Immature natural killer cell (primary cell): ENCODE data around the gene HMGN4. TPM values are rescaled to one million over a fixed set of nuclear protein-coding genes. Genes with fewer than 3 reads are reported as not detected.
"Not testable (repeated sequence)": the region's sequence is repeated elsewhere in the genome, so short reads cannot be mapped to it uniquely, and the experiment has no call there.

Experiments
- DNase-seq, 3 donors: peaks; one replicate each; pipeline ENCODE4 v3.0.0; 2022; ENCODE audit warnings: mixed read lengths in 1 of 3
- H3K27ac Mint-ChIP-seq, 6 donors: one replicate each; pipeline ENCODE4 v1.8.0; 2020; ENCODE audit warnings: mixed read lengths in 6 of 6, mild to moderate bottlenecking in 5 of 6, inconsistent platforms in 4 of 6, moderate library complexity in 3 of 6
- H3K27me3 Mint-ChIP-seq, 3 donors: one replicate each; pipeline ENCODE4 v1.8.0; 2020 to 2021; ENCODE audit warnings: low read depth in 3 of 3, mild to moderate bottlenecking in 3 of 3, mixed read lengths in 3 of 3, moderate library complexity in 3 of 3, inconsistent platforms in 1 of 3
- H3K36me3 Mint-ChIP-seq, 3 donors: one replicate each; pipeline ENCODE4 v1.8.0; 2020; ENCODE audit warnings: mixed read lengths in 3 of 3, inconsistent platforms in 2 of 3, mild to moderate bottlenecking in 2 of 3
- H3K4me1 Mint-ChIP-seq, 2 donors: one replicate each; pipeline ENCODE4 v1.8.0; 2020; ENCODE audit warnings: inconsistent platforms in 2 of 2, mild to moderate bottlenecking in 2 of 2, mixed read lengths in 2 of 2, moderate library complexity in 1 of 2
- H3K4me3 Mint-ChIP-seq, 5 donors: one replicate each; pipeline ENCODE4 v1.8.0; 2020; ENCODE audit warnings: mild to moderate bottlenecking in 5 of 5, mixed read lengths in 5 of 5, inconsistent platforms in 3 of 5, moderate library complexity in 3 of 5
- H3K9me3 Mint-ChIP-seq, 6 donors: one replicate each; pipeline ENCODE4 v1.8.0; 2020; ENCODE audit warnings: mild to moderate bottlenecking in 6 of 6, mixed read lengths in 6 of 6, inconsistent platforms in 4 of 6, moderate library complexity in 3 of 6
- polyA plus RNA-seq, 3 donors: library from polyadenylated mRNA; unstranded; fragments of 300-500 nt; fragmentation: Illumina TruSeq; gene quantifications; one replicate each; pipeline ENCODE4 v1.2.3, GENCODE V29; 2021

HMGN4 gene
- polyA plus RNA-seq, 3 donors from 2014 or later: 140 to 232 (median 209) TPM

GRCh38 chr6:26514984-26515383 lies 23.2 kb upstream of the HMGN4 start:
- Mint-ChIP-seq H3K9me3 (no peaks in the 10 kb centered on the region), H3K27ac (no peak overlapping the region), H3K36me3 (peaks cover 0 to 3% (median 0%) of the 10 kb centered on the region in 3 donors), H3K4me1 (peaks cover under 1 to 2% of the 10 kb centered on the region in 2 donors), H3K4me3 (no peak overlapping the region), H3K27me3 (peaks cover 1 to 3% (median 3%) of the 10 kb centered on the region in 3 donors)
- DNase-seq: no peak

- no peak overlapping the region for H3K4me3 Mint-ChIP-seq
- DNase-seq: no peak
- H3K27ac Mint-ChIP-seq: no peak overlapping the region
- H3K9me3 Mint-ChIP-seq: peaks cover 0 to 4% (median 0%) of the 10 kb centered on the region in 6 donors
- peaks cover 13 to 16% of the 10 kb centered on the region in 2 donors for H3K4me1 Mint-ChIP-seq
- peaks cover 10 to 16% (median 15%) of the 10 kb centered on the region in 3 donors for H3K27me3 Mint-ChIP-seq
- H3K36me3 Mint-ChIP-seq: peaks cover 0 to 3% (median 0%) of the 10 kb centered on the region in 3 donors
These were observed 21.4 kb upstream of the HMGN4 start for GRCh38 chr6:26516481-26517427.

GRCh38 chr6:26519359-26519758 lies 18.8 kb upstream of the HMGN4 start:
- no peak overlapping the region for H3K27ac Mint-ChIP-seq
- H3K4me3 Mint-ChIP-seq: no peak overlapping the region
- H3K9me3 Mint-ChIP-seq: peaks cover 0 to 4% (median 0%) of the 10 kb centered on the region in 6 donors
- H3K4me1 Mint-ChIP-seq: peaks cover 24 to 40% of the 10 kb centered on the region in 2 donors
- no peak for DNase-seq
- peaks cover 0 to 3% (median 0%) of the 10 kb centered on the region in 3 donors for H3K36me3 Mint-ChIP-seq
- peaks cover 10 to 21% (median 17%) of the 10 kb centered on the region in 3 donors for H3K27me3 Mint-ChIP-seq

- Mint-ChIP-seq H3K27ac (peak overlapping the region; percentile 95 to 98 (median 96)), H3K4me1 (peaks cover 24 to 45% of the 10 kb centered on the region in 2 donors), H3K27me3 (peaks cover 10 to 21% (median 17%) of the 10 kb centered on the region in 3 donors), H3K9me3 (peaks cover 0 to 4% (median 0%) of the 10 kb centered on the region in 6 donors), H3K4me3 (peak overlapping the region; percentile 82 to 90 (median 85)), H3K36me3 (peaks cover 0 to 3% (median 0%) of the 10 kb centered on the region in 3 donors)
- no peak for DNase-seq
These were observed 17.8 kb upstream of the HMGN4 start for GRCh38 chr6:26520237-26520849.

- H3K9me3 Mint-ChIP-seq: peaks cover 0 to 4% (median 0%) of the 10 kb centered on the region in 6 donors
- H3K4me1 Mint-ChIP-seq: peaks cover 24 to 45% of the 10 kb centered on the region in 2 donors
- H3K36me3 Mint-ChIP-seq: peaks cover 0 to 3% (median 0%) of the 10 kb centered on the region in 3 donors
- H3K27me3 Mint-ChIP-seq: peaks cover 9 to 21% (median 17%) of the 10 kb centered on the region in 3 donors
- peak overlapping the region; percentile 88 to 97 (median 90) for H3K4me3 Mint-ChIP-seq
- peak overlapping the region; percentile 92 to 98 (median 93) for H3K27ac Mint-ChIP-seq
- DNase-seq: peak; percentile 87 to 91 (median 91)
These were observed 17.1 kb upstream of the HMGN4 start for GRCh38 chr6:26520850-26521599.

- peaks cover 9 to 17% (median 14%) of the 10 kb centered on the region in 3 donors for H3K27me3 Mint-ChIP-seq
- H3K4me1 Mint-ChIP-seq: peaks cover 24 to 45% of the 10 kb centered on the region in 2 donors
- peak; percentile 82 to 84 (median 83) for DNase-seq
- peaks cover 0 to 3% (median 0%) of the 10 kb centered on the region in 3 donors for H3K36me3 Mint-ChIP-seq
- H3K9me3 Mint-ChIP-seq: peaks cover 0 to 4% (median 0%) of the 10 kb centered on the region in 6 donors
- peak overlapping the region; percentile 88 to 97 (median 90) for H3K4me3 Mint-ChIP-seq
- peak overlapping the region; percentile 92 to 98 (median 94) for H3K27ac Mint-ChIP-seq
These were observed 16.4 kb upstream of the HMGN4 start for GRCh38 chr6:26521600-26522391.

GRCh38 chr6:26522486-26523228 lies 15.5 kb upstream of the HMGN4 start:
- Mint-ChIP-seq H3K4me3 (peak overlapping the region; percentile 88 to 97 (median 90)), H3K27ac (peak overlapping the region; percentile 67 to 98 (median 92)), H3K27me3 (peaks cover 9 to 17% (median 14%) of the 10 kb centered on the region in 3 donors), H3K4me1 (peaks cover 24 to 45% of the 10 kb centered on the region in 2 donors)
- not testable (repeated sequence) for H3K36me3 Mint-ChIP-seq, DNase-seq, H3K9me3 Mint-ChIP-seq

GRCh38 chr6:26524314-26524713 lies 13.9 kb upstream of the HMGN4 start:
- DNase-seq, H3K9me3 Mint-ChIP-seq, H3K36me3 Mint-ChIP-seq, H3K27ac Mint-ChIP-seq, H3K4me3 Mint-ChIP-seq: not testable (repeated sequence)
- Mint-ChIP-seq H3K27me3 (peaks cover 9 to 17% (median 15%) of the 10 kb centered on the region in 3 donors), H3K4me1 (peaks cover 24 to 45% of the 10 kb centered on the region in 2 donors)

GRCh38 chr6:26524722-26525370 lies 13.3 kb upstream of the HMGN4 start:
- peaks cover 24 to 44% of the 10 kb centered on the region in 2 donors for H3K4me1 Mint-ChIP-seq
- no peak overlapping the region for H3K27ac Mint-ChIP-seq
- no peak for DNase-seq
- no peak overlapping the region for H3K4me3 Mint-ChIP-seq
- peaks cover 9 to 17% (median 15%) of the 10 kb centered on the region in 3 donors for H3K27me3 Mint-ChIP-seq
- H3K36me3 Mint-ChIP-seq: peaks cover 0 to 3% (median 0%) of the 10 kb centered on the region in 3 donors
- H3K9me3 Mint-ChIP-seq: peaks cover 0 to 4% (median 0%) of the 10 kb centered on the region in 6 donors

GRCh38 chr6:26525838-26526237 lies 12.3 kb upstream of the HMGN4 start:
- H3K9me3 Mint-ChIP-seq: peaks cover 0 to 4% (median 0%) of the 10 kb centered on the region in 6 donors
- no peak for DNase-seq
- H3K27ac Mint-ChIP-seq: no peak overlapping the region
- H3K4me1 Mint-ChIP-seq: peaks cover 17 to 39% of the 10 kb centered on the region in 2 donors
- peaks cover 0 to 3% (median 0%) of the 10 kb centered on the region in 3 donors for H3K36me3 Mint-ChIP-seq
- peaks cover 8 to 13% (median 11%) of the 10 kb centered on the region in 3 donors for H3K27me3 Mint-ChIP-seq
- H3K4me3 Mint-ChIP-seq: no peak overlapping the region

- Mint-ChIP-seq H3K9me3 (no peaks in the 10 kb centered on the region), H3K4me3 (no peak overlapping the region), H3K4me1 (peaks cover 18 to 40% of the 10 kb centered on the region in 2 donors), H3K36me3 (peaks cover 0 to 3% (median 0%) of the 10 kb centered on the region in 3 donors), H3K27me3 (peaks cover 1 to 9% (median 4%) of the 10 kb centered on the region in 3 donors), H3K27ac (no peak overlapping the region)
- DNase-seq: no peak
These were observed 11.2 kb upstream of the HMGN4 start for GRCh38 chr6:26526928-26527327.
